Measurements from ENCODE around the gene CC2D1A.

The CC2D1A gene

DNA sequence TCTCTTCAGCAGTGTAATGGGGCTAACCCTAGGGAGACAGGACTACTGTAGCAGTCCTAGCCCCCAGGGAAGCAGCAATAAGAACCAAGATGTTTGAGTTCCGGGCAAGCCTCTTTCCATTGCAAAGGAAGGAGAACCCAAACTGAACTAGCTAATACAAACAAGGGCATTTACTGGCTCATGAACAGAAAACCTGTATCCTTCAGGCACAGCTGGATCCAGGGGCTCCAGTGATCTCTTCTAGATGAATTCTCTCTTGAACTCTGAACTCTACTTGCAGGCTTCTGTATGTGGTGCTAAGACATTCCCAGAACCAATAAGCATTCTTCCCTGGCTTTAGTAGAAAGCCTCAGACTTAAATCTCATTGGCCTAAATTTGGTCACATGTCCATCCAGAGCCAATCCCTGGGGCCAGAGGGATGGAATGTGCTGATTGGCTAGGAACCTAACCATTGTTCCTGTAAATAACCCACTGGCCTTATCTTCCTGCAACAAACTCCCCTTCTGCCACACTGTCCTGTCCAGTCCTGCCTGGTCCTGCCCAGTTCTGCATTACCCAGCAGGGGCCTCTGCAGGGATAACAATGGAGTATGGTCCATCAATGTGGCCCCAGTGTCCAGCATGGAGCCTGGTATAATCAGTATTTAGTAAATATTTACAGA is 36.2 kb downstream of the CC2D1A start:
- DNase-seq = no peak

DNA sequence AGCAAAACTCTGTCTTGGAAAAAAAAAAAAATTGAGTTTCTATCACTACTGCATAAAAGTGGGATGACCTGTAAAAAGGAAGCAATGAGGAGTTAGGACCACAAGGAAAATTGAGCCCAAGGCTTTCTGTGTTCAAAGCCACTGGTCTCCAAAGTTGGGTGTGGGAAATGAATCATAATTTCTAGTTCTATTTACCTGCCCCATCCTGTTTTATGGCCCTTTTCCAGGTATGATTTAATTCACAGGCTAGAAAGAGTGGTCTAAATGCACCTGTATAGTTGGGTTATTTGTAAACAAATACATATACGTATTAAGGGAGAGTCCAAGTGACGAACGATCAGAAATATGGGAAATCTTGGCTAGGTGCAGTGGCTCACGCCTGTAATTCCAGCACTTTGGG is 40.4 kb downstream of the CC2D1A start:
- DNase-seq = no peak

GRCh38 chr19:13951043-13951442 is 45.0 kb downstream of the CC2D1A start:
- DNase-seq = no peak

GRCh38 chr19:13951799-13952153 is 45.8 kb downstream of the CC2D1A start:
- DNase-seq = no peak

- DNase-seq = peak; percentile 99
Measured at GRCh38 chr19:13952154-13952930, 46.3 kb downstream of the CC2D1A start, which contains the start of gene DCAF15. Gene DCAF15 (plus strand): TSS chr19:13952509. CDS start chr19:13952513, 4 bp downstream.

GRCh38 chr19:13952931-13953531 is 47.0 kb downstream of the CC2D1A start:
- no peak for DNase-seq

GRCh38 chr19:13954185-13954584 is 48.2 kb downstream of the CC2D1A start:
- DNase-seq = no peak

- no peak for DNase-seq
Measured at GRCh38 chr19:13955662-13956364, 49.8 kb downstream of the CC2D1A start.

GRCh38 chr19:13956365-13956744 is 50.4 kb downstream of the CC2D1A start:
- DNase-seq = no peak

GRCh38 chr19:13957051-13957450 is 51.0 kb downstream of the CC2D1A start:
- no peak for DNase-seq

- no peak for DNase-seq
Measured at GRCh38 chr19:13958043-13958442, 52.0 kb downstream of the CC2D1A start.

GRCh38 chr19:13959141-13959961 is 53.4 kb downstream of the CC2D1A start:
- no peak for DNase-seq

DNA sequence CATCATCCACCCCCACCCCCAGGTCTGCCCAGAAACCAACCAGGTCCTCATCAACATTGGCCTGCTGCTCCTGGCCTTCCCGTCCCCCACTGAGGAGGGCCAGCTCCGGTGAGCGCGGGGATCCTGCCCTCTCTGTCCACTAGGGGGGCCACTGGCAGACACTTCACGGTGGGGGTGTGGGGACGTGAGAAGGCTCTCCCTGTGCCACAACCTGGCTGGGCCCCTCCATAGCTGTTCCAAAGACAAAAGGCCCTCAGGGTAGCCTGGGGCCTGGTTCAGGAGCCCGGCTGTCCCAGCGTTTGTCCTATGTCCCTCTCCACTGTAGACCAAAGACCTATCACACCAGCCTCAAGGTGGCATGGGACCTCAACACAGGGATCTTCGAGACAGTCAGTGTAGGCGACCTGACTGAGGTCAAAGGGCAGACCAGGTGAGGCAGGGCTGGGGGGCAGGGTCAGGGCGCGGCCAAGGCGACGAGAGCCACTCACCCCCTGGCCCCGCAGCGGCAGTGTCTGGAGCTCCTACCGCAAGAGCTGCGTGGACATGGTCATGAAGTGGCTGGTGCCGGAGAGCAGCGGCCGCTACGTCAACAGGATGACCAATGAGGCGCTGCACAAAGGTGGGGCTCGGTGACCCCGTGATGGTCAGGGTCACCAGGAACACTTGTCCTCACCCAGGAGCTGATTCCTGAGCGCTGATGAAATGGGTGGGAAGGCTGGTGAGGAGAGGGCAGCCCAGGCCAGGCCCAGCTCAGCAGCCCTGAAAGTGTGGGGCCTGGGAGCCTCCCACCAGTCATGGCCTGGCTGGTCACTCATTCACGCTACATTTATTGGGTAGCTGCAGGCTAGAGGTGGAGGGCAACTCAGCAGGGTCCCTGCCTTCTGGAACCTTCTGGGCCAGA is 54.2 kb downstream of the CC2D1A start:
- no peak for DNase-seq

GRCh38 chr19:13960863-13961784 is 55.1 kb downstream of the CC2D1A start:
- DNase-seq = no peak

DNA sequence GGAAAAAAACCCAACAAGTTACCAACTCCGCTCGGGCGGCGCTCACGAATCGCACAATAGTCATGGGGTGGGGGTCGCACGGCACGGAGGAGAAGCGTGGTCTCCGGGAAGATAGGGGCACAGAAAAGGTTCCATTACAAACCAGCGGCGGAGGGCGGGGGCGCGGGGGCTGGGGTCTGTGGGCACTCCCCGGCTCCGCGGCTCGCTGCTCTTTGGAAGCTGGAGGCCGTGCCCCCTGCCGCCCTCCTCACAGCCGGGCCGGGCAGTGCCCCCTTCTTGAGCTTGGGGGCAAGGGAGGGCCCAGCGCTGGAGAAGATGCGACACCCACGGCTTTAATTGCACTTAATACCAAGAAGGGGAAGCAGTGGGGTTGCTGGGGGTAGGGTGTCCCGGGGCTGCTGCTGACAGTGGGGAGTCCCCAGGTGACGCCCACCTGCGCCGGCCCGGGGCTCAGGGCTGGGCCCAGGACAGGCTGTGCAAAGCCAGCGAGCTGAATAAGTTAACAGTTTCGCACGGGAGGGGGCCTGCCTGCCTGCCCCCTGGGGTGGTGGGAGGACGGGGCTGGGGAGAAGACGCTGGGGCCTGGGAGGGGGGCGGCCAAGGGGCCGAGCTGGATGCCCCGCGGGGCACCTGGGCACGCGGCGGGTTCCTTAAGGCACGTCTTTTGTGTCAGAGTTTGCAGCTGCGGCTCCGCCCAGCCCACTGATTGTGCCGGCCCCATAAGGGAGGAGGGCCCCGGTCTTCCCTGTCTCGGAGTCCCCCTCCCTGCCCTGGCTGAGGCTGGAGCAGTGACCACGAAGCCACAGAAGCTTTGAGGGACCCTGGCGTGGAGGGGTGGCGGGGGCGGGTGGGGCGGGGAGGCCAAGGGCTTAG is 56.1 kb downstream of the CC2D1A start:
- no peak for DNase-seq

DNA sequence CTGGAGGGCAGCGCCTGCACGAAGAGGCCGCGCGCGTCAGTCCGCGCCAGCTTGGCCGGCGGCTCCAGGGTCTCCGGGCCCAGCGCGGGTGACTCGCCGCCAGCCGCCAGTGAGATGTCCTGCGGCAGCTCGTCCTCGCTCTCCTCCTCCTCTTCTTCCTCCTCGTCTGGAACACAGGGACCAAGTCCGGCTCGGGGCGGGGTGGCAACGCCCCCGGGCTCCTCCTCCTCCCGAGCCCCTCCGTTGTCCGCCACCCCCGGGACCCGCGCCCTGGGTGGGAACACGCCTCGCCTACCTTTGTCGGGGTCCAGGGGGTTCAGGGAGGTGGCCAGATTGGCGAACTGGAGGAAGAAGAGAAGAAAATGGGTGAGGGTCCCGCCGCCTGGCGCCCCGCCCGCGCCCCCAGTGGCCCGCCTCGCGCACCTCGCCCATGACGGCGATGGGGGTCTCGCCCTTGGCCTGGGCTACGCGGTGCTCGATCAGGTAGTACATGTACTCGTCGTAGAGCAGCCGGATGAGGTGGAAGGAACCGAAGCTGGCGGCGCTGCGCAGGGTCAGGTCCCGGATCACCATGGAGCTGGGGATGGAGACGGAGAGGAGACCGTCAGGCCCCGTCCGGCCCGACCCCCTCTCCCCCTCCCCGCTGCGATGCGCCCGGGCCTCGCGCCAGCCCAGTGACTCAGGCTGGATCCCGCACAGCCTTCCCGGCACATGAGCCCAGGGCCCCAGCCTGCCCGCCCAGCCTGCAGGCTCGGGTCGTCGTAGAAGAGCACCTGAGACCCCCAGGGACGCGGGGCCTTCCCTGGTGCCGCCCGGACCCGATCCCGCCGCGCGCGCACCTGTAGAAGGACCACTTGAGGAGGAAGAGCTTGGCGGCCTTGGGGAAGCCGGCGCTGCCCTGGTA is 57.0 kb downstream of the CC2D1A start:
- no peak for DNase-seq

GRCh38 chr19:13963603-13964105 is 57.7 kb downstream of the CC2D1A start:
- DNase-seq = no peak

DNA sequence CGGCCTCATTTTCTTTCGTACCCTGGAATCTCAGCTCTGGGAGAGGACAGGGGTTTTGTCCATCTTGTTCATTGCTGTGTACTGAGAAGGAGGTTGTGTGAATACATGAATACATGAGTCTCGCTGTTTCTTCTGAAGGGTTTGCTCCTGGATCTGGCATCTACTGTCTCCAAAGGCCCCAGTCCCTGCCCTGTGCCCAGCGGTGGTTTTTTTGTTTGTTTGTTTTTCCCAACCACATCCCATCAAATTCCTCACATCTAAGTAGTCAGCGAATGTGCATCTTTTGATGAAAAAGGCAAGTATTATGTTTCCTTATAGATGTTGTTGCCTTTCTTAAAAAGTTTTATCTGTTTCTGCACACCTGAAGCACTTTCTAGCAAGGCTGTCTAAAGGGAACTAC is 58.8 kb downstream of the CC2D1A start:
- DNase-seq = no peak

All from NCI-H345 (cell line).